ENCODE data around the gene CDKN2A.
A peak's percentile ranks its signal among the peaks of the same experiment; 100 is the strongest.

GRCh38 chr9:21968331-21969010 is 25.7 kb downstream of the CDKN2A start:
- TF ChIP-seq CTCF (IDR thresholded peaks at IDR 0.05; ENCODE audit: poor library complexity, severe bottlenecking) = no peak
- peak; percentile 89 for TF ChIP-seq EZH2 (IDR thresholded peaks at IDR 0.05; ENCODE audit: borderline replicate concordance, insufficient read depth, low read length, poor library complexity, severe bottlenecking)
- TF ChIP-seq REST (IDR thresholded peaks at IDR 0.05; ENCODE audit: borderline replicate concordance) = no peak
- no peak for TF ChIP-seq TAF1 (IDR thresholded peaks at IDR 0.05; ENCODE audit: low read depth)
- TF ChIP-seq EP300 (conservative IDR thresholded peaks at IDR 0.05; ENCODE audit: poor library complexity, severe bottlenecking) = no peak
- peak; percentile 69 for TF ChIP-seq POLR2AphosphoS5 (IDR thresholded peaks at IDR 0.05)
- no peak for TF ChIP-seq MXI1 (conservative IDR thresholded peaks at IDR 0.05; ENCODE audit: poor library complexity, severe bottlenecking)
- no peak for TF ChIP-seq RAD21 (conservative IDR thresholded peaks at IDR 0.05)
- TF ChIP-seq SMC3 (conservative IDR thresholded peaks at IDR 0.05; ENCODE audit: poor library complexity) = no peak

All from neural cell (in vitro differentiated cells).